ENCODE measurements around the gene TALDO1.

GRCh38 chr11:721247-721740 lies 26.0 kb upstream of the TALDO1 start:
- no peak for TF ChIP-seq EZH2 (IDR thresholded peaks at IDR 0.05; ENCODE audit: borderline replicate concordance, control insufficient read depth, low read depth, low read length)
- 0 out of 2 replicates have a peak, but pooled peaks have one; percentile 17 for TF ChIP-seq GATAD2B (conservative IDR thresholded peaks at IDR 0.05; ENCODE audit: low read depth)

Data from GM12878 (cell line).